Mucosa of descending colon (tissue), 3 donors: ENCODE measurements around the gene RSF1. TPM values are rescaled to one million over a fixed set of nuclear protein-coding genes. Genes with fewer than 3 reads are reported as not detected.

Experiments
- ATAC-seq: fragments of 200-7000 bp; cut with Tn5 transposase; one replicate; pipeline ENCODE4 v1.9.1; 2020; ENCODE audit warnings: mild to moderate bottlenecking, moderate library complexity
- DNase-seq, 3 donors: peaks; one replicate each; pipeline ENCODE4 v3.0.0-alpha.2; 2020
- H3K36me3 ChIP-seq: fragments of 200-600 bp; one replicate; pipeline ENCODE4 v1.8.0; 2021; ENCODE audit warnings: low read depth, mild to moderate bottlenecking
- H3K4me1 ChIP-seq: fragments of 200-600 bp; one replicate; pipeline ENCODE4 v1.8.0; 2021; ENCODE audit warnings: low read depth, mild to moderate bottlenecking
- H3K4me3 ChIP-seq: fragments of 200-600 bp; one replicate; pipeline ENCODE4 v1.8.0; 2021; ENCODE audit warnings: mild to moderate bottlenecking
- H3K9me3 ChIP-seq: fragments of 200-600 bp; one replicate; pipeline ENCODE4 v1.8.0; 2021; ENCODE audit warnings: mild to moderate bottlenecking
- CTCF ChIP-seq: fragments of 200-600 bp; IDR thresholded peaks from one replicate; pipeline ENCODE4 v1.8.0; 2022; ENCODE audit warnings: antibody characterized with exemption, mild to moderate bottlenecking
- intact Hi-C, 2 donors: fragments of 100-400 bp; cut with DNase I in 1 of 2; cut with micrococcal nuclease in 1 of 2; formaldehyde crosslinking; loops; one replicate each; pipeline versions ENCODE4 v1.11.0 to v1.11.1; 2022; cut with DNase I, micrococcal nuclease
- total RNA-seq, 3 donors: library from RNA; stranded (reverse); fragmentation: NEBNext Ultra II Directional in 2 of 3; extraction: Animal tissue kit (Norgen Biotek cat#: 25700) in 2 of 3; gene quantifications; one replicate each; pipeline versions ENCODE4 v1.2.1 to v1.2.4, GENCODE V29; 2021 to 2023
- donor health status: DM: no; HTN: no; CAD: no; lungs with moderate emphysema.
- donor health status: DM: no; HTN: no; CAD: no.
- donor health status: DM: no; HTN: yes; CAD: no.

Gene RSF1
- total RNA-seq, 3 donors from 2014 or later: 43.7 to 80.2 (median 44.4) TPM

- peaks cover 6% of the 10 kb centered on the region for H3K36me3 ChIP-seq
- ATAC-seq: peak; percentile 71
Observed at GRCh38 chr11:77669848-77670511, 150.5 kb downstream of the RSF1 start.

GRCh38 chr11:77668760-77669159, 151.8 kb downstream of the RSF1 start:
- no peak for TF ChIP-seq CTCF
- peaks cover 15% of the 10 kb centered on the region for H3K4me1 ChIP-seq
- DNase-seq: no peak
- intact Hi-C loops: no loop called here
- ATAC-seq: no peak
- no peaks in the 10 kb centered on the region for H3K36me3 ChIP-seq
- no peaks in the 10 kb centered on the region for H3K9me3 ChIP-seq
- no peak overlapping the region for H3K4me3 ChIP-seq

More at GRCh38 chr11:77669848-77670511, 150.5 kb downstream of the RSF1 start:
- Histone ChIP-seq H3K4me3 (no peak overlapping the region), H3K4me1 (peaks cover 15% of the 10 kb centered on the region), H3K9me3 (no peaks in the 10 kb centered on the region)
- TF ChIP-seq CTCF: no peak
- intact Hi-C loops: no loop called here
- no peak for DNase-seq

- intact Hi-C loops: no loop called here
- peak in 1 of 3 donors; percentile 20 for DNase-seq
- H3K9me3 ChIP-seq: no peaks in the 10 kb centered on the region
- peak; percentile 72 for ATAC-seq
- no peak overlapping the region for H3K4me3 ChIP-seq
- TF ChIP-seq CTCF: no peak
- no peaks in the 10 kb centered on the region for H3K36me3 ChIP-seq
- H3K4me1 ChIP-seq: peaks cover 5% of the 10 kb centered on the region
Observed at GRCh38 chr11:77665240-77665965, 155.1 kb downstream of the RSF1 start.

GRCh38 chr11:77661670-77662069, 158.9 kb downstream of the RSF1 start:
- TF ChIP-seq CTCF: no peak
- ATAC-seq (no peak), DNase-seq (no peak)
- H3K4me3 ChIP-seq: no peak overlapping the region
- H3K36me3 ChIP-seq: no peaks in the 10 kb centered on the region
- intact Hi-C loops: no loop called here
- no peaks in the 10 kb centered on the region for H3K9me3 ChIP-seq
- no peaks in the 10 kb centered on the region for H3K4me1 ChIP-seq

- Histone ChIP-seq H3K9me3 (no peaks in the 10 kb centered on the region), H3K4me1 (no peaks in the 10 kb centered on the region), H3K4me3 (no peak overlapping the region), H3K36me3 (no peaks in the 10 kb centered on the region)
- TF ChIP-seq CTCF: no peak
- ATAC-seq (no peak), DNase-seq (no peak)
- intact Hi-C loops: no loop called here
Observed at GRCh38 chr11:77660947-77661346, 159.6 kb downstream of the RSF1 start.
